K562 (cell line): ENCODE measurements around the gene IBA57. TPM values are rescaled to one million over a fixed set of nuclear protein-coding genes. Genes with fewer than 3 reads are reported as not detected.

ENCODE experiments used
- CEBPG ChIP-seq, 3 experiments: fragments of 200-800 bp in 1 of 3; sonication (Bioruptor generic) in 1 of 3; sonication (generic) in 1 of 3; formaldehyde crosslinking in 1 of 3; IDR thresholded peaks in 2 of 3; conservative IDR thresholded peaks in 1 of 3; 2 replicates each; pipeline versions ENCODE4 v1.6.1 to v1.8.0; 2016 to 2022; ENCODE audit warnings: missing compliant biosample characterization in 2 of 3, missing genetic modification characterization in 2 of 3, mild to moderate bottlenecking in 1 of 3, missing genetic modification reagents in 1 of 3
- CHD2 ChIP-seq: IDR thresholded peaks from 2 replicates; pipeline ENCODE4 v1.6.1; 2011; ENCODE audit warnings: low read depth, low read length
- CREB1 ChIP-seq, 2 experiments: sonication (generic) in 1 of 2; formaldehyde crosslinking in 1 of 2; IDR thresholded peaks; 2 replicates each; pipeline versions ENCODE4 v1.6.1 to v1.8.0; 2012 to 2022; ENCODE audit warnings: inconsistent platforms in 1 of 2, mild to moderate bottlenecking in 1 of 2, missing genetic modification reagents in 1 of 2, moderate library complexity in 1 of 2
- FOXA1 ChIP-seq: fragments of 450-650 bp; IDR thresholded peaks from 2 replicates; pipeline ENCODE4 v1.6.1; 2016; ENCODE audit warnings: mild to moderate bottlenecking, borderline replicate concordance
- FOXP1 ChIP-seq: sonication (generic); formaldehyde crosslinking; IDR thresholded peaks from 2 replicates; pipeline ENCODE4 v1.8.0; 2022; ENCODE audit warnings: mild to moderate bottlenecking, missing genetic modification reagents
- KLF6 ChIP-seq: fragments of 250-450 bp; sonication (Bioruptor Pico); IDR thresholded peaks from 2 replicates; pipeline ENCODE4 v1.4.0; 2020; ENCODE audit warnings: mild to moderate bottlenecking, moderate library complexity, borderline replicate concordance
- PHF21A ChIP-seq: fragments of 450-650 bp; IDR thresholded peaks from 2 replicates; pipeline ENCODE4 v1.6.1; 2017; ENCODE audit warnings: low read depth, borderline replicate concordance
- RBM15 ChIP-seq: fragments of 200-400 bp; formaldehyde crosslinking; IDR thresholded peaks from 2 replicates; pipeline ENCODE4 v1.6.1; 2018; ENCODE audit warnings: mild to moderate bottlenecking, low read length, moderate library complexity; ENCODE audit not compliant: insufficient read depth
- RNF2 ChIP-seq: sonication (generic); IDR thresholded peaks from 2 replicates; pipeline ENCODE4 v1.6.1; 2016
- SMC3 ChIP-seq: conservative IDR thresholded peaks from 2 replicates; pipeline ENCODE4 v1.6.1; 2011; ENCODE audit warnings: low read depth, low read length, improper control_type of control experiment; ENCODE audit not compliant: insufficient read depth
- ZNF174 ChIP-seq: fragments of 250-450 bp; sonication (Bioruptor Pico); IDR thresholded peaks from 2 replicates; pipeline ENCODE4 v1.4.0; 2020; ENCODE audit warnings: mild to moderate bottlenecking
- ZNF561 ChIP-seq: fragments of 450-650 bp; formaldehyde crosslinking; conservative IDR thresholded peaks from 2 replicates; pipeline ENCODE4 v1.4.0; 2020; ENCODE audit warnings: mild to moderate bottlenecking, moderate library complexity
- polyA plus RNA-seq, 8 experiments: library from polyadenylated mRNA; depleted of rRNA in 4 of 8; stranded (reverse) in 5 of 8; unstranded in 3 of 8; fragments of >200 nt; fragmentation: Nextera tagmentation in 2 of 8; fragmentation: Illumina TruSeq in 1 of 8; extraction: Ambion mirVana in 2 of 8; extraction: Trizol in 1 of 8; gene quantifications; 2 replicates each; pipeline versions ENCODE4 v1.2.1 to v1.2.3, GENCODE V29; 2011 to 2014; ENCODE audit warnings: inconsistent platforms in 1 of 8, missing spikeins in 1 of 8
- total RNA-seq, 7 experiments: library from RNA; depleted of rRNA in 6 of 7; stranded (reverse); fragments of >200 nt in 6 of 7; fragmentation: Illumina TruSeq in 2 of 7; extraction: Trizol in 2 of 7; gene quantifications; 2 replicates each; pipeline versions ENCODE4 v1.2.1 to v1.2.3, GENCODE V29; 2011 to 2021; ENCODE audit warnings: low replicate concordance in 1 of 7
- TF ChIP-seq, protein P1 (sequence below): sonication (generic); formaldehyde crosslinking; IDR thresholded peaks from 2 replicates; pipeline ENCODE4 v1.8.0; 2022; ENCODE audit warnings: mild to moderate bottlenecking, missing genetic modification reagents, borderline replicate concordance
- TF ChIP-seq, protein P2 (sequence below): fragments of 250-450 bp; sonication (Bioruptor Pico); IDR thresholded peaks from 2 replicates; pipeline ENCODE4 v1.8.0; 2021; ENCODE audit warnings: moderate library complexity, mild to moderate bottlenecking, inconsistent platforms
- TF ChIP-seq, protein P3 (sequence below): sonication (generic); formaldehyde crosslinking; IDR thresholded peaks from 2 replicates; pipeline ENCODE4 v1.8.1; 2023; ENCODE audit warnings: mild to moderate bottlenecking, missing genetic modification reagents
- TF ChIP-seq, protein P4 (sequence below): conservative IDR thresholded peaks from 2 replicates; pipeline ENCODE4 v1.6.1; 2011; ENCODE audit warnings: low read depth, mild to moderate bottlenecking, low read length; ENCODE audit not compliant: control insufficient read depth

Gene IBA57
- total and polyA plus RNA-seq, 9 of the 15 experiments (the other 6 are each of a cell fraction or from before 2014, with no cell fraction given): 0.77 to 15.5 (median 2.7) TPM

DNA sequence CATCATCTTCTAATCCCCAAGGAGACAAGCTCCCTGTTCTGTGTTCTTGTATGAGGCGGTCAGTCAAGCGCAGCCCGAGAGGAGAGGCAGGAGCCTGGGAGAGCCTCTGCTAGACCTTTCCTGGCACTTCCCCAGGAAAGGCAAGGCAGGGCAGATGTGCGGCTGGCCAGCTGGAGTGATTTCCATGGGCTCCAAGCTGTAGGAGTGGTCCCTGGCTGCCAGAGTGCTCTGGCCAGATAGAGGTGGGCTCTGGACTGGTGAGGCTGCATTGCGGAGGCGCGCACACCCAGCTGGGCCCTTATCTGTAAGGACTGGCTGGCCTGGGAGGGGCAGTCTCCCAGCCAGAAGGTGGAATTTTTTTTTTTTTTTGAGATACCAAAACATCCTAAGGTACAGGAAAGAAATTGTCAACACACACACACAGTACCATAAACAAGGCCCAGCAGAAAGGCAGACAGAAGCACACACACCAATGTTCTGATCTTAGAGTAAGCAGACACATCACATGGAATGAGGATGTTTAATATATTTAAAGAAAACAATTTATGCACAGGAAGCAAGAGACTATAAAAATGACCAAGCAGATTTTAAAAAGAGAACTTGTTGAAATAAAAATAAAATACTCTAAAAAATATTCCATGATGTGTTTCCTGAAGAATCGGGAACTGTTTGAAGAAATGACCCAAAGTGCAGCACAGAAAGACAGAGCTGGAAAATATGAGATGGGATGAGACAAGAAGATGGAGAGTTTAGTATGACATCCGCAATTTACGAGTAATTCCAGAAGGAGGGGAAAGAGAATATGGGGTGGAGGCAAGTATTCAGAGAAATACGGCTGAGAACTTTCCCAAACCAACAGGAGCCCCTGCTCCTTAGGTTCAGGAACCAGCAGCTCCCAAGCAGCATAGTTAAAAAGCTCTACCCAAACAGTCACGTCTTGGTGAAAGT, 13.4 kb downstream of the IBA57 start (continued):
- TF ChIP-seq CEBPG (CRISPR knock-in tag; IDR thresholded peaks at IDR 0.05): no peak
- TF ChIP-seq CEBPG (tag; conservative IDR thresholded peaks at IDR 0.05 in 1 of 2, IDR thresholded peaks at IDR 0.05 in 1 of 2): no peak
- peak; percentile 67; the same call in 1 of the 2 replicates for TF ChIP-seq CREB1 (IDR thresholded peaks at IDR 0.05)
- TF ChIP-seq CREB1 (CRISPR knock-in tag; IDR thresholded peaks at IDR 0.05): no peak; the same call in 1 of the 2 replicates
- no peak for TF ChIP-seq CHD2
- no peak for TF ChIP-seq RBM15
- TF ChIP-seq SMC3: no peak
- no peak for TF ChIP-seq ZNF174 (CRISPR knock-in tag)
- TF ChIP-seq, protein P1, sequence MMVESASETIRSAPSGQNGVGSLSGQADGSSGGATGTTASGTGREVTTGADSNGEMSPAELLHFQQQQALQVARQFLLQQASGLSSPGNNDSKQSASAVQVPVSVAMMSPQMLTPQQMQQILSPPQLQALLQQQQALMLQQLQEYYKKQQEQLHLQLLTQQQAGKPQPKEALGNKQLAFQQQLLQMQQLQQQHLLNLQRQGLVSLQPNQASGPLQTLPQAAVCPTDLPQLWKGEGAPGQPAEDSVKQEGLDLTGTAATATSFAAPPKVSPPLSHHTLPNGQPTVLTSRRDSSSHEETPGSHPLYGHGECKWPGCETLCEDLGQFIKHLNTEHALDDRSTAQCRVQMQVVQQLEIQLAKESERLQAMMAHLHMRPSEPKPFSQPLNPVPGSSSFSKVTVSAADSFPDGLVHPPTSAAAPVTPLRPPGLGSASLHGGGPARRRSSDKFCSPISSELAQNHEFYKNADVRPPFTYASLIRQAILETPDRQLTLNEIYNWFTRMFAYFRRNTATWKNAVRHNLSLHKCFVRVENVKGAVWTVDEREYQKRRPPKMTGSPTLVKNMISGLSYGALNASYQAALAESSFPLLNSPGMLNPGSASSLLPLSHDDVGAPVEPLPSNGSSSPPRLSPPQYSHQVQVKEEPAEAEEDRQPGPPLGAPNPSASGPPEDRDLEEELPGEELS: no peak
- no peak for TF ChIP-seq FOXP1 (CRISPR knock-in tag)
- TF ChIP-seq, protein P2, sequence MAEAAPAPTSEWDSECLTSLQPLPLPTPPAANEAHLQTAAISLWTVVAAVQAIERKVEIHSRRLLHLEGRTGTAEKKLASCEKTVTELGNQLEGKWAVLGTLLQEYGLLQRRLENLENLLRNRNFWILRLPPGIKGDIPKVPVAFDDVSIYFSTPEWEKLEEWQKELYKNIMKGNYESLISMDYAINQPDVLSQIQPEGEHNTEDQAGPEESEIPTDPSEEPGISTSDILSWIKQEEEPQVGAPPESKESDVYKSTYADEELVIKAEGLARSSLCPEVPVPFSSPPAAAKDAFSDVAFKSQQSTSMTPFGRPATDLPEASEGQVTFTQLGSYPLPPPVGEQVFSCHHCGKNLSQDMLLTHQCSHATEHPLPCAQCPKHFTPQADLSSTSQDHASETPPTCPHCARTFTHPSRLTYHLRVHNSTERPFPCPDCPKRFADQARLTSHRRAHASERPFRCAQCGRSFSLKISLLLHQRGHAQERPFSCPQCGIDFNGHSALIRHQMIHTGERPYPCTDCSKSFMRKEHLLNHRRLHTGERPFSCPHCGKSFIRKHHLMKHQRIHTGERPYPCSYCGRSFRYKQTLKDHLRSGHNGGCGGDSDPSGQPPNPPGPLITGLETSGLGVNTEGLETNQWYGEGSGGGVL (CRISPR knock-in tag): no peak
- TF ChIP-seq, protein P3, sequence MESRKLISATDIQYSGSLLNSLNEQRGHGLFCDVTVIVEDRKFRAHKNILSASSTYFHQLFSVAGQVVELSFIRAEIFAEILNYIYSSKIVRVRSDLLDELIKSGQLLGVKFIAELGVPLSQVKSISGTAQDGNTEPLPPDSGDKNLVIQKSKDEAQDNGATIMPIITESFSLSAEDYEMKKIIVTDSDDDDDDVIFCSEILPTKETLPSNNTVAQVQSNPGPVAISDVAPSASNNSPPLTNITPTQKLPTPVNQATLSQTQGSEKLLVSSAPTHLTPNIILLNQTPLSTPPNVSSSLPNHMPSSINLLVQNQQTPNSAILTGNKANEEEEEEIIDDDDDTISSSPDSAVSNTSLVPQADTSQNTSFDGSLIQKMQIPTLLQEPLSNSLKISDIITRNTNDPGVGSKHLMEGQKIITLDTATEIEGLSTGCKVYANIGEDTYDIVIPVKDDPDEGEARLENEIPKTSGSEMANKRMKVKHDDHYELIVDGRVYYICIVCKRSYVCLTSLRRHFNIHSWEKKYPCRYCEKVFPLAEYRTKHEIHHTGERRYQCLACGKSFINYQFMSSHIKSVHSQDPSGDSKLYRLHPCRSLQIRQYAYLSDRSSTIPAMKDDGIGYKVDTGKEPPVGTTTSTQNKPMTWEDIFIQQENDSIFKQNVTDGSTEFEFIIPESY (CRISPR knock-in tag): no peak
- TF ChIP-seq ZNF561 (CRISPR knock-in tag): no peak
- TF ChIP-seq PHF21A: no peak
- TF ChIP-seq, protein P4, sequence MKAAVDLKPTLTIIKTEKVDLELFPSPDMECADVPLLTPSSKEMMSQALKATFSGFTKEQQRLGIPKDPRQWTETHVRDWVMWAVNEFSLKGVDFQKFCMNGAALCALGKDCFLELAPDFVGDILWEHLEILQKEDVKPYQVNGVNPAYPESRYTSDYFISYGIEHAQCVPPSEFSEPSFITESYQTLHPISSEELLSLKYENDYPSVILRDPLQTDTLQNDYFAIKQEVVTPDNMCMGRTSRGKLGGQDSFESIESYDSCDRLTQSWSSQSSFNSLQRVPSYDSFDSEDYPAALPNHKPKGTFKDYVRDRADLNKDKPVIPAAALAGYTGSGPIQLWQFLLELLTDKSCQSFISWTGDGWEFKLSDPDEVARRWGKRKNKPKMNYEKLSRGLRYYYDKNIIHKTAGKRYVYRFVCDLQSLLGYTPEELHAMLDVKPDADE: peak; percentile 88
- TF ChIP-seq KLF6 (CRISPR knock-in tag): no peak
- peak; percentile 59; the same call in 1 of the 2 replicates for TF ChIP-seq RNF2
- TF ChIP-seq FOXA1: no peak
